ENCODE results near the gene TRAPPC3L. TPM values are rescaled to one million over a fixed set of nuclear protein-coding genes. Genes with fewer than 3 reads are reported as not detected.
A peak's percentile ranks its signal among the peaks of the same experiment; 100 is the strongest.

TRAPPC3L gene
- total RNA-seq, 1 experiment from 2014 or later: not detected

GRCh38 chr6:116542426-116542825, 3.1 kb downstream of the TRAPPC3L start:
- no peak for DNase-seq
- no peak overlapping the region for H3K4me3 ChIP-seq (ENCODE audit: insufficient read depth, low read depth, low read length)
- no peaks in the 10 kb centered on the region for H3K27me3 ChIP-seq (ENCODE audit: control insufficient read depth, insufficient read depth, low read length)
- no peaks in the 10 kb centered on the region for H3K36me3 ChIP-seq (replicated peaks; ENCODE audit: control insufficient read depth, insufficient read depth, low read length)

- peak; percentile 20 for DNase-seq
- no peaks in the 10 kb centered on the region for H3K36me3 ChIP-seq (replicated peaks; ENCODE audit: control insufficient read depth, insufficient read depth, low read length)
- H3K27me3 ChIP-seq (ENCODE audit: control insufficient read depth, insufficient read depth, low read length): no peaks in the 10 kb centered on the region
- H3K4me3 ChIP-seq (ENCODE audit: insufficient read depth, low read depth, low read length): no peak overlapping the region
Measured at GRCh38 chr6:116536216-116536621, 9.3 kb downstream of the TRAPPC3L start.

- H3K36me3 ChIP-seq (replicated peaks; ENCODE audit: control insufficient read depth, insufficient read depth, low read length): no peaks in the 10 kb centered on the region
- no peaks in the 10 kb centered on the region for H3K27me3 ChIP-seq (ENCODE audit: control insufficient read depth, insufficient read depth, low read length)
- DNase-seq: no peak
- H3K4me3 ChIP-seq (ENCODE audit: insufficient read depth, low read depth, low read length): no peak overlapping the region
Measured at GRCh38 chr6:116535109-116535508, 10.4 kb downstream of the TRAPPC3L start.

GRCh38 chr6:116533233-116533957, 12.1 kb downstream of the TRAPPC3L start:
- no peak for DNase-seq
- Histone ChIP-seq H3K27me3 (ENCODE audit: control insufficient read depth, insufficient read depth, low read length) (no peaks in the 10 kb centered on the region), H3K36me3 (replicated peaks; ENCODE audit: control insufficient read depth, insufficient read depth, low read length) (no peaks in the 10 kb centered on the region), H3K4me3 (ENCODE audit: insufficient read depth, low read depth, low read length) (no peak overlapping the region)

- H3K27me3 ChIP-seq (ENCODE audit: control insufficient read depth, insufficient read depth, low read length): no peaks in the 10 kb centered on the region
- H3K4me3 ChIP-seq (ENCODE audit: insufficient read depth, low read depth, low read length): no peak overlapping the region
- H3K36me3 ChIP-seq (replicated peaks; ENCODE audit: control insufficient read depth, insufficient read depth, low read length): no peaks in the 10 kb centered on the region
- peak; percentile 46 for DNase-seq
Measured at GRCh38 chr6:116531675-116532570, 13.6 kb downstream of the TRAPPC3L start.

- no peak for DNase-seq
- Histone ChIP-seq H3K4me3 (ENCODE audit: insufficient read depth, low read depth, low read length) (no peak overlapping the region), H3K27me3 (ENCODE audit: control insufficient read depth, insufficient read depth, low read length) (no peaks in the 10 kb centered on the region), H3K36me3 (replicated peaks; ENCODE audit: control insufficient read depth, insufficient read depth, low read length) (no peaks in the 10 kb centered on the region)
Measured at GRCh38 chr6:116530436-116530835, 15.0 kb downstream of the TRAPPC3L start.

GRCh38 chr6:116529466-116530290, 15.8 kb downstream of the TRAPPC3L start:
- H3K27me3 ChIP-seq (ENCODE audit: control insufficient read depth, insufficient read depth, low read length): no peaks in the 10 kb centered on the region
- H3K4me3 ChIP-seq (ENCODE audit: insufficient read depth, low read depth, low read length): no peak overlapping the region
- DNase-seq: no peak
- no peaks in the 10 kb centered on the region for H3K36me3 ChIP-seq (replicated peaks; ENCODE audit: control insufficient read depth, insufficient read depth, low read length)

GRCh38 chr6:116528780-116529179, 16.7 kb downstream of the TRAPPC3L start:
- DNase-seq: peak; percentile 19
- H3K4me3 ChIP-seq (ENCODE audit: insufficient read depth, low read depth, low read length): no peak overlapping the region

GRCh38 chr6:116528133-116528532, 17.4 kb downstream of the TRAPPC3L start:
- Histone ChIP-seq H3K36me3 (replicated peaks; ENCODE audit: control insufficient read depth, insufficient read depth, low read length) (no peaks in the 10 kb centered on the region), H3K4me3 (ENCODE audit: insufficient read depth, low read depth, low read length) (no peak overlapping the region), H3K27me3 (ENCODE audit: control insufficient read depth, insufficient read depth, low read length) (no peaks in the 10 kb centered on the region)
- no peak for DNase-seq

More at GRCh38 chr6:116528780-116529179, 16.7 kb downstream of the TRAPPC3L start:
- H3K36me3 ChIP-seq (replicated peaks; ENCODE audit: control insufficient read depth, insufficient read depth, low read length): no peaks in the 10 kb centered on the region
- H3K27me3 ChIP-seq (ENCODE audit: control insufficient read depth, insufficient read depth, low read length): no peaks in the 10 kb centered on the region

GRCh38 chr6:116524236-116524635, 21.2 kb downstream of the TRAPPC3L start:
- peak; percentile 5 for DNase-seq
- Histone ChIP-seq H3K27me3 (ENCODE audit: control insufficient read depth, insufficient read depth, low read length) (no peaks in the 10 kb centered on the region), H3K36me3 (replicated peaks; ENCODE audit: control insufficient read depth, insufficient read depth, low read length) (no peaks in the 10 kb centered on the region), H3K4me3 (ENCODE audit: insufficient read depth, low read depth, low read length) (no peak overlapping the region)

GRCh38 chr6:116522896-116523295, 22.6 kb downstream of the TRAPPC3L start:
- no peak overlapping the region for H3K4me3 ChIP-seq (ENCODE audit: insufficient read depth, low read depth, low read length)
- DNase-seq: peak; percentile 21
- H3K36me3 ChIP-seq (replicated peaks; ENCODE audit: control insufficient read depth, insufficient read depth, low read length): no peaks in the 10 kb centered on the region
- no peaks in the 10 kb centered on the region for H3K27me3 ChIP-seq (ENCODE audit: control insufficient read depth, insufficient read depth, low read length)

- Histone ChIP-seq H3K4me3 (ENCODE audit: insufficient read depth, low read depth, low read length) (no peak overlapping the region), H3K36me3 (replicated peaks; ENCODE audit: control insufficient read depth, insufficient read depth, low read length) (no peaks in the 10 kb centered on the region), H3K27me3 (ENCODE audit: control insufficient read depth, insufficient read depth, low read length) (no peaks in the 10 kb centered on the region)
- no peak for DNase-seq
Measured at GRCh38 chr6:116518621-116519368, 26.7 kb downstream of the TRAPPC3L start.

- DNase-seq: no peak
- no peak overlapping the region for H3K4me3 ChIP-seq (ENCODE audit: insufficient read depth, low read depth, low read length)
- H3K36me3 ChIP-seq (replicated peaks; ENCODE audit: control insufficient read depth, insufficient read depth, low read length): no peaks in the 10 kb centered on the region
- no peaks in the 10 kb centered on the region for H3K27me3 ChIP-seq (ENCODE audit: control insufficient read depth, insufficient read depth, low read length)
Measured at GRCh38 chr6:116515141-116515540, 30.3 kb downstream of the TRAPPC3L start.

- no peak overlapping the region for H3K4me3 ChIP-seq (ENCODE audit: insufficient read depth, low read depth, low read length)
- DNase-seq: no peak
- no peaks in the 10 kb centered on the region for H3K36me3 ChIP-seq (replicated peaks; ENCODE audit: control insufficient read depth, insufficient read depth, low read length)
Measured at GRCh38 chr6:116514111-116514510, 31.4 kb downstream of the TRAPPC3L start.

More at GRCh38 chr6:116514111-116514510, 31.4 kb downstream of the TRAPPC3L start:
- H3K27me3 ChIP-seq (ENCODE audit: control insufficient read depth, insufficient read depth, low read length): no peaks in the 10 kb centered on the region
